Right renal pelvis (tissue), 4 donors: ENCODE results near the gene SCO2. TPM values are rescaled to one million over a fixed set of nuclear protein-coding genes. Genes with fewer than 3 reads are reported as not detected.

Experiments
- DNase-seq, 4 donors: peaks; one replicate each; pipeline ENCODE4 v3.0.0-alpha.2; 2013; ENCODE audit warnings: low read depth in 4 of 4, low spot score in 3 of 4, missing footprints in 1 of 4
- polyA plus RNA-seq, 4 donors: library from polyadenylated mRNA; unstranded; fragments of 120-200 nt; gene quantifications; one replicate each; pipeline ENCODE4 v1.2.1, GENCODE V29; 2013; ENCODE audit not compliant: insufficient read length in 4 of 4

The SCO2 gene, protein sequence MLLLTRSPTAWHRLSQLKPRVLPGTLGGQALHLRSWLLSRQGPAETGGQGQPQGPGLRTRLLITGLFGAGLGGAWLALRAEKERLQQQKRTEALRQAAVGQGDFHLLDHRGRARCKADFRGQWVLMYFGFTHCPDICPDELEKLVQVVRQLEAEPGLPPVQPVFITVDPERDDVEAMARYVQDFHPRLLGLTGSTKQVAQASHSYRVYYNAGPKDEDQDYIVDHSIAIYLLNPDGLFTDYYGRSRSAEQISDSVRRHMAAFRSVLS
- polyA plus RNA-seq: 1 to 10 TPM in 1 of 4 donors, under 1 TPM in 2, not detected in 1; 0.24 to 5.8 (median 0.37) TPM

DNA sequence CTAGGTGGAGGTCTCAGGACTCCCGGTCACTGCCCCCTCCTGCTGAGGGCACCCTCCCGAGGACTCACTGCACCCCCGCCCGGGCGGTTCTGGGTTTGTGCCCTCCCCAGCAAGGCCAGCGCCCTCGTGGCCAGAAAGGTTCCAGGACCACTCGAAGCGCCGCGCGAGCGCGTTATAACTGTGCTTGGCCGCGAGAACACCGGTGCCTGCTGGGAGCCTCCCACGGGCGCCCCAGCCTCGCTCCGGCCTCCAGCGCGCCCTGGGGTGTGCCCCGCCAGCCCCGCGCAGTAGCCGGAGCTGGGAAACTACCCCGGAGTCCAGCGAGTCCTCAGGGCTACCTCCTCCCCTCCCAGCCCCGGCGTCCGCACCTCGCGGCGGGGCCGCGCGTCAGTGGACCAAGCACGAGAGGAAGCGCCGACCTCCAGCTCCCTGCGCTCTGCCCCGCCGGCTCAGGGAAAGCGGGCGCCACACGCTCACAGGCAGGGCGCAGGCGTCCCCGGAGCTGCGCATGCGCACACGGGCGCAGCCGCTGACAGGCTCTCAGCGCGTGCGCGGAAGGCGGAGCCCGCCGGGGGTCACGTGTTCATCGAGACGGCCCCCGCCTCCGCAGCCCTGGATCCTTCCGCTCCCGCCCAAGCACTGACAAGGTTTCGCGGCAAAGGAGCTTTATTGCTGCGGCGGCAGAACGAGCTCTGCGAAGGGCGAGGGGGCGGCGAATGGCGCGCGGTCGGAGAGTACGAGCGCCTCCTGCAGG, at the start of gene SCO2:
TSS of gene SCO2 (minus strand) at position 495 of the 754 bp plus-strand sequence. CDS start 1,187 bp downstream, outside the sequence.
- peak; percentile 96 to 97 (median 96) for DNase-seq

DNA sequence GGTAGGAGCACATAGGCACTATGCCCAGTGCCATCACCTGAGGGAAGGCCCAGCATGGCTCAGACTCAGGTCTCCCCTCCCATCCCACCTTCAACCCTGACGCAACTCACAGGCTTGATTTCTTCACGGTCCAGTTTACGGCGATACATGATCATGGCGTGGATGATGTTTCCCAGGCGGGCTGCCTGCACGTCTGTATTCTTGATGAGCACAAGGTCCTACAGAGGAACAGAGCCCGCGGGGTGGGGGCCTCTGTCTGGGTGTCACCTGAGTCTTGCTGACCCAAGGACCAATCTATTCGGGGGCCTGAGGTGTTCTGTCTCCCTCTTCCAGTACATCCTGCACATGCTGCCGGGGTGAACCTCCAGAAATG, 49.0 kb upstream of the SCO2 start:
- DNase-seq: no peak

DNA sequence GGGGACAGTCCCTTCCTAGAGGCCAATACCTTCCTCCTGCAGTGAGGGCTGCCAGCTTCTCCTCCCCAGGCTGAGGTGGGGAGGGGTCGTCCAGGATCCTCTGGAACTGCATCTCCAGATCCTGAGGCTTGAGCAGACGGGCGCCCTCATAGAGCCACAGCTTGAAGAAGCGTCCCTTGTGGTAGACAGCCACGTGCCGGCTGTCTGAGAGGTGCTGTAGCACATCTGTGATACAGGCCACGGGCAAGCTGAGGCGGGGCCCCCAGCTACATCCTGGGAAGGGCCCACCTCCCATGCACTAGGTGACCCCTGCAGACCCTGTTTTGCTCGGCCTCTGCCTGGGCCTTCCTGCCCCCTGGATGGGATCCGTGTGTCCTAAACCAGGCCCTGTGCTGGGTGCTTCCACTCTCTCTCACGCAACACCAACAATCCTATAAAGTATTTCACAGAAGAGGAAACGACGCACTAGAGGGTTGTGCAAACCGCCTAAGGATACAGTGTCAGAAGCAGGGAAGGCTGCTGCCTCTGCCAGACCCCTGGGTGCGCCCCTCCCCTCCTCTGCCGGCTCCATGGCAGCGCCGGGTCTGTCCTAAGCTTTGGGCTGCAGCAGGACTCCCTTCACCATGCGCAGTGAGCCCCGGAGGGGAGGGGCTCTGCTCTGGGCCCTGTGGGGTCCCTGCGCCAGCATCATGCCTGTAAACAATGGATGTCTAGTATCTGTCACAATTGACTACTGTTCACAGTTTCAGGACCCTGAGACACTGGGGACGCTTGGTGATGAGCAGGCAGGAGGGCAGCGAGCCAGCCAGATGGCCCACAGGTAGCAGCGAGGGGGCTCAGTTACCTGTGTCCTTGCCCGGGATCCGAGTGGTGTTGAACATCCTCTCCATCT, 48.3 kb upstream of the SCO2 start:
- no peak for DNase-seq

DNA sequence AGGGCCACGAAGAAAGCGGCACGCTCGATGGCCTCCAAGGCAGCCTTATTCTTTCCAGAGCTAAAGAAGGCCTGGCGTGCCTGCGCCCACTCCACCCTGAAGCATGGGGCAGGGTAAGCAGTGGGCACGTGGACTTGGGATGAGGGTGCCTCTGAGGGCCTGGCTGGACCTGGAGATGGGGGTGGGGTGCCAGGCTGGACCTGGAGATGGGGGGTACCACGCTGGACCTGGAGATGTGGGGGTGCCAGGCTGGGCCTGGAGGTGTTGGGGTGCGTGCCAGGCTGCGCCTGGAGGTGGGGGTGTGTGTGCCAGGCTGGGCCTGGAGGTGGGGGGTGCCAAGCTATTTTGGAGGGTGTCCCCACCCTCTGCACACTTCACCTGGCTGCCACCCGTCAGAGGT, 47.6 kb upstream of the SCO2 start:
- DNase-seq: no peak

DNA sequence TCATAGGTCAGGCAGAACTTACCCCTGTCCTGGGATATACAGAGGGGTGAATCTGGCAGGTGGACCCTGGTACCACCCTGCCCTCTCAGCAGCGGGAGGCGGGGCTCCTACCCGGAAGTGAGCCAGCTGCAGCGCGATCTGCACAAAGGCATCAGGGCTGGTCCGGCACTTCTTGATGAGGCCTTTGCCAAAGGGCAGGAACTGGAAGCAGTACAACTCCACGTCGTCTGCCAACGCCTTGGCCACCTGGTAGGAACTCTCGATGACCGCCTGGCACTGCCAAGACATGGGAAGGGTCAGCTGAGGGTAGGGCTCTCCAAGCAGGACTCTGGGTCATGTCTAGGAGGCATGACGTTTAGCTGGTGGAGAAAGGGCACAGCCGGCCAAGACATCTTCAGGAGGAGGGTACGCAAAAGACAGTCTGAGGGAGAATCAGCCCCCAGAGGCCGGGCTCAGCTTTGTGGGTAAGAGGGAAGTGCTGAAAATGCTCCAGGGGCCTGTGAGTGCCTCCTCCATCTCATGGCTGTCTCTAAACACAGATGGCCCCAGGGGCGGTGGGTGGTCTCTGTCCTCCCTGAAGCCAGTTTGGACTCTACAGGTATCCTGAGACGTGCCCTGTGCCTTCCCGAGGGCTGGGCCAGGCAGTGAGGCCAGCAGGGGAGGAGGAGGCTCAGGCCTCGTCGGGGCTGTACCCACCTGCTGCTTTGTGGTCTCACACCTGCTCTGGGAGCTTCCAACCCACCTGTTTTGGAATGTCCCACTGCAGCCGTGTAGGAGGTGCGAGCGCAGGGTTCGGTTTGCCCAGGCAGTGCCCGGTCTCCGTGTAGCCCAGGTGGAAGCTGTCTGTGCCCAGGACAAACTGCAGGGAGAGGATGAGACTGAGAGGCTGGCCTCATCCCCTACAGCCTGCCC, 46.1 kb upstream of the SCO2 start:
- no peak for DNase-seq

DNA sequence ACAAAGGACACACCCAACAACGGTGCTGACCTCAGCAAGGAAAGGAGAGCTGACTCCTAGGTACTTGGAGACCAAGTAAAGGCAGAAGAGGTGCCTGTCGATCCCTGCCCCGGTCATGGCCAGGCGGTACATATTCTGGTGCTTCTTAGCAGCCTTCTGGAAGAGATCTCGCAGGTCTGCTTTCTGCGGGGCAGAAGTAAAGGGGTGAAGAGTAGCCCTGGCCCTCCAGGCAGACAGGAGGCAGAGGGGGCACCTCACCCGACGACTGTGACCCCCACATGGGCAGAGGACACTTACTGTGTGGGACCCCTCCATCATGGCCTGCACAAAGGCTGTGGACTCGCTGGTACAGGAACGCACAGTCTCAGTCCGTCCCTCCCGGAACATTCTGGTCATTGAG, 45.5 kb upstream of the SCO2 start:
- no peak for DNase-seq

DNA sequence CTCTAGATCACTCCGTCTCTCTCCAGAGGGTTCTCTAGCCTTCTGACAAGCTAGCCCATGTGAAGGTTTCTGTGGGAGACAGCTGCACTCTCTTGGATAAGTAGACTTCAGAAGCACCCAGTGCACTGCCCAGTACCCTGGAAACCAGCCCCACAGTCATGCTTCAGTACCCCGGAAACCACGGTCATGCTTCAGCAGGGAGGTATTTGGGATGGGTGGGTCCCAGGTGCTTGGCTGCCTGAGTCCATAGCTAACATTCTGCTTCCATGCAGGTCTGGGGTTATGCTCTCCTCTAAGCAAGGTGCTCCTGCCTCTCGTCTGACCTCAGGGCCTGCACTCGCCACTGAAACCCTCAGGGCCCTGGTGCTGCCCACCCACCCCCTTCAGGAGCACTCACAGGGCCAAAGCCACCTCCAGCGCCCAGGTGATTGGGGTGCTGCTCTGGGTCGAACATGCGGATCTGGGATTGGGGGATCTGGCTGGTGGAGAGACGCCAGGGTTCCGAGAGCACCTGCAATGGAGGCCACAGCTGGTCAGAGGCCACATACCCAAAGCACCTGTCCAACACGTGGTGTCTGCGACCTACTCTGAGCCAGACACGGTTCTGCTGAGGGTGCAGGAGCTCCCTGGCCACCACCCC, 44.6 kb upstream of the SCO2 start:
- DNase-seq: no peak

DNA sequence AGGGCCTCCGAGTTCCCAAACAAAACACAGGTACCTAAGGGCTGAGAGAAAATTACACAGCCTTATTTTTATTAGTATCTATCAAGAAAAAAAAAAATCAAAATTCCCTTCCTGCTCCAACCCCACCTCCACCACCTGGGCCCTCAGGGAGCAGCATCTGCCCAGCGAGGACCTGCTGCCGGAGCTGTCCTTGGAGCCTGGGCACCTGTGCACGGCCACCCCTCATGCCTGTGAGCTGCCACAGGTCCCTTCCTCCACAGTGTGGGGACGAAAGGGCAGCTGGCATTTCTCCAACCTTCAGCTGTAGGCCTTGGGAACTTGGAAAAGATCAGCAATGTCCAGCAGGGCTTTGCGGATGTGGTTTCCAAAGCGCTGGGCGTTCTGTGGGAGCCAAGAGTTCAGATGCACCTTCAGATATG, 43.7 kb upstream of the SCO2 start:
- no peak for DNase-seq

DNA sequence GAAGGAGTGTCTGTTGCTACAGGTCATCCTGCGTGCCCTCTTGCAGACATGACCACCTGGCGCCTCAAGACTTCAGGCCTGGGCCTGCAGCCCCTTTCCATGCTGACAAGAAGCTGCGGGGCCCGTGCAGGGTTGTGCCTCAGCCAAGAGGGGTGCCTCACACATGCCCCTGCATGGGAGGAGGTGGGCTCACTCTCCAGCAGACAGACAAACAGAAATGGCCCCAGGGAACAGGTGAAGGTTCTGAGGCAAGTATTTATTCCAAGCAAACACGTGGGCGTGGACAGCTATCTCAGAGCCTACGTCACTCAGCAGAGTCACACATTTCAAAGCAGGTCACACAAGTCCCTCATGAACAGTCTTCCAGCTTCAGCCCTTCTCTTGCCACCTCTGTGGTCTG, 43.2 kb upstream of the SCO2 start:
- no peak for DNase-seq

DNA sequence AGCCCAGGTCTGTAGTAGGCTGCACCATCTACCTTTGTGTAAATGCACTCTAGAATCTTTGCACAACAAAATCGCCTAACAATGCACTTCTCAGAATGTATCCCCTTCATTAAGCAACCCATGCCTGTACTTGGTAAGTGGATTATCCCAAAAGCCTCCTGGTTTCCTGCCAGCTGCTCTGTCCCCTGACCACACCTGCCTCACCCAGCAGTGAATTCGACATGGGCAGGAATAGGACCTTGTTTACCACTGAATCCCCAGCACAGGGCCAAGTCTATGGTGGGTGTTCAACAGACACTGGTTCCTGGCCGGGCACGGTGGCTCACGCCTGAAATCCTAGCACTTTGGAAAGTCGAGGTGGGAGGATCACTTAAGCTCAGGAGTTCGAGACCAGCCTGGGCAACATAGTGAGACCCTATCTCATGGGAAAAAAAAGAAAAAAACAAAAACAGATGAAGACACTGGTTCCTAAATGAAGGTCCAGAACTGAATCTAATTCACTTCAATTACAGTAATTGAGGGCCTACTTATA, 42.4 kb upstream of the SCO2 start:
- DNase-seq: no peak

DNA sequence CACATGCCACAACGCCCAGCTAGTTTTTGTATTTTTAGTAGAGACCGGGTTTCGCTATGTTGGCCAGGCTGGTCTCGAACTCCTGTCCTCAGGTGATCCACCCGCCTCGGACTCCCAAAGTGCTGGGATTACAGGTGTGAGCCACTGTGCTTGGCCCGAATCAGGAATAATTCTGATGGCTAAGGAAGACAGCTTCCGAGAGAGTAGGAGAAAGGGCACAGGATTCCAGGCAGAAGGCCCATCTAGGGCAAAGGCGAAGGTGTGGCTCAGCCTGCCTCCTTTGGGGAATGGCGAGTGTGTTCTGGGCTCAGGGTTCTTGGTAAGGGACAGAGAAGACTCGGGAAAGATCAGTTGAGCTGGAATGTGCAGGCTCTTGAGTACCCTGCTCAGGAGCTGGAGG, 38.9 kb upstream of the SCO2 start:
- DNase-seq: no peak

DNA sequence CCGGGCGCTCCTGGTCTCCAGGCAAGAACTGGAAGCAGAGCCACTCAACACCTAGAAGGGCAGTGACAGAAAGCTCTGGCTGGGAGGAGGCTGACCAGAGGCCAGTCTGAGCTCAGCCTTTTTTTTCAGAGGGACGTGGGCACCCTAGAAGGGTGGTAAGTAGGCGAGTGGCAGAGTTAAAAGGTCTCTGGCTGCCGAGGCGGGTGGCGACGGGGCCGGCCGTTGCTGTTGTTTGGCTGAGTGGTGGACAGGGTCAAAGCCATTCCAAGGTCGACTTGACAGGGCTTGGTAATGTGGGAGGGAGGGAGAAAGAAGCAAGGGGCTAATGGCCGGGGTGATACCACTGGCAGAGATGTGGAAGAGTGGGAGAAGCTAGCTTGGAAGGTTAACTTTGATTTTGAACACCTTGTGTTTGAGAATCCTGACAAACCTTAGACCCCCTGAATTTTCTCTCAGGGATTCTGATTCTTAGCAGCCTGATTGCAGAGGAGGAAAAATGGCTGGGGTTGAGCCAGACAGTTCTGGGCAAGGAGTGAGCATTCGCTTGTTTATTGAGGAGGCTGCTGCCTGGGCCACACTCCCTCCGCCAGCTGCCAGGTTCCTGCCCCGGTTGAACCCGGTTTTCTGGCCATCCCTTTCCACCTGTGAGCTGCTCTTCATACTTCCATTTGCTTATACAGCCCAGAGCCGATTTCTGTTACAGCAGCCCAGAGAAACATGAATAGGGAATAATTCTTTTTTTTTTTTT, 38.2 kb upstream of the SCO2 start:
- DNase-seq: no peak

DNA sequence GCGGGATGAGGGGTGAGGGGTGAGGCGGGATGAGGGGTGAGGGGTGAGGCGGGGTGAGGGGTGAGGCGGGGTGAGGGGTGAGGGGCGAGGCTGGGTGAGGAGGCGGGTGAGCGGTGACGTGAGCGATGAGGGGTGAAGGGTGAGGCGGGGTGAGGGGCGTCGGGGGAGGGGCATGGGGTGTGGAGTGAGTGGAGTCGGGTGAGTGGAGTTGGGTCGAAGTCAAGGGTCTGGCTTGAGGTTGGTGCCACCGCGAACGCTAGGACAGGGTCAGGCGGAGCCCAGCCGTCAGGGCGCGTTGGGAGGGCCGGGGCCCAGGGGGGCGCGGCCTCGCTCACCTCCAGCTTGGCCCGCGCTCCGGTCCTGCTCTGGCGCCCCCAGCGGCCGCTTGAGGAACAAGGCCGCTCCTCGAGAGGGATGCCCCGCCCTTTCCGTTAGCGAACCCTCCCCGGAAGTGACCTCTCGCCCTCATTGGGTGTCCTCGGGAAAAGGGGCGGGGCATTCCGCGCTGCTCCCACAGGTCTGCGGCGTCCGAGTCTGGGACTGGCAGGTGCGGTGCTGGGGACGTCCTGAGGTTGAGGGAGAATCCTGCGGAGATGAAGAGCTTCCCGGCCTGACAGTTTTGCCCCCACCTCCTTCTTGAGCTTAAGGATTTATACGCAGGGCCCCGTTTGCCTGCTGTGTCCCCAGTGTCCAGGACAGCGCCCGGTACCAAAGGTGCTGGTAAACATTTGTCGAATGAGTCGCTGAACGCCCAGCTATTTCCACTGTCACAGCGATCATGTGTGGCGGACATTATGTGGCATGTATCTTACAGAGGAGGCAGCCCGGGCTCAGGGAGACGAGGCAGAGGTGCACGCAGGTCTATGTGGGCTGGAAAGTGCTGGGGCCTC, 37.4 kb upstream of the SCO2 start, which contains the start of gene SYCE3:
TSS of gene SYCE3 (minus strand) at position 397 of the 890 bp plus-strand sequence. CDS start 6,514 bp downstream, outside the sequence.
- peak; percentile 86 to 93 (median 90) for DNase-seq

DNA sequence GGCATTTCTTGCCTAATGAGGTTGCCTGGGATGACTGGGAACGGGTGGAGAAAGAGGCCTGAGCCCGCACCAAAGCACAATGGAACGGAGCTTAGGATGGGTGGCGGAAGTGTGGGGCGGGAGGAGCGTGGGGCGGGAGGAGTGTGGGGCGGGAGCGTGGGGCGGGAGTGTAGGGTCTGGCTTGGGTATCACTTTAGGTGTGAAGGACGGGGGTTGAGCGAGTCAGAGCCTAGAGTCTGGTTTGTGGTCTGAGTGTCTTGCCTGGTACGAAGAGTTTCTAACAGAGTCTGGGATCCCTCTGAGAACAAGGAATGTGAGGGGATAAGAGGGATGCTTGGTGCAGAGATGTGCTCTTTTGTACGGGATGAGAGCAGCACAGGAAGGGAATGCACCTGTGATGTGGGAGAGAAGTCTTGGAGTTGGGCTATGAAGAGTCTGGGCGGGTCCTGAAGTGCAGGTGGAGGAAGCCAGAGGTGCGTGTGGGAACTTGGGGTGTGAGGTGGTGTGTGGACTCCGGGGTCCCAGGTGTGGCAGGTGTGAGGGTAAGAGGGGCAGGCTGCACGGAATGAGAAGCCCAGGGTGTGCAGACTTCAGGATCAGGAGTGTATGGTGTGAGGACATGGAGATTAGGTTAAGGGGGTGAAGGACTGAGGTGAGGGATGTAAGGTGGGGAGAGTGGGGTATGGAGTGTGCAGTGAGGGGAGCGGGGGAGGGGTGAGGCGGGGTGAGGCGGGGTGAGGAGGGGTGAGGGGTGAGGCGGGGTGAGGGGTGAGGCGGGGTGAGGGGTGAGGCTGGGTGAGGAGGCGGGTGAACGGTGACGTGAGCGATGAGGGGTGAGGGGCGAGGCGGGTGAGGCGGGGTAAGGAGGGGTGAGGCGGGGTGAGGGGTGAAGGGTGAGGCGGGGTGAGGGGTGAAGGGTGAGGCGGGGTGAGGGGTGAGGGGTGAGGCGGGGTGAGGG, 36.3 kb upstream of the SCO2 start:
- DNase-seq: no peak

DNA sequence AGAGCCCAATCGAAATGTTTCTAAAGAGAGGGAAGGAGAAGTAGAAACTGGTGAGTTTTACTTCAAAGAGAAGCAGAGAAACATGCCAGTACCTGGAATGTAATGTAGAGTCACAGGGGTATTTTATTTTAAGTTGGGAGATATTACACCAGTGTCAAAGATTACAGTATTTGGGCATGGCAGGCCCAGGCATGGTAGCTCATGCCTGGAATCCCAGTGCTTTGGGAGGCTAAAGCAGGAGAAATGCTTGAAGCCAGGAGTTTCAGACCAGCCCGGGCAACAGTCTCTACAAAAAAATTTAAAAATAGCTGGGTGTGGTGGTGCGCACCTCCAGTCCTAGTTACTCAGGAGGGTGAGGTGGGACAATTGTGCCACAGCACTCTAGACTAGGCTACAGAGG, 34.6 kb upstream of the SCO2 start:
- no peak for DNase-seq

DNA sequence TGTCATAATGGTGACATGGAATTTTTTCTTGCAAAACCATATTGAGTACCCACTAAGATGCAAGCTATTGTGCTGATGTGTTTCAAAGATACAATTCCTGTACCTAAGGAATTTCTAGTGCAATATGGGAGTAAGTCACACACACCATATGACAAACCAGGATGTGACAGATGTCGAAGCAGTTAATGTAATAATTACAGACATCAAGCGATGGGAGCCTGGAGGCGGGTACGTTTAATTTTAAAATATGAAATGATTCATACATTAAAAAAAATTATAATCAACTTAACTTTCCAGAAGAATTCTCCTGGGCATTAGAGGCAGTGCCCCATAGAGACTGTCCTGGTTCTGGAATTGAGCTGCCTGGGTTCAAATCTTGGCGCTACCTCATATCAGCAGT, 31.3 kb upstream of the SCO2 start:
- no peak for DNase-seq
